Pulmonary artery endothelial cell (primary cell): Measurements from ENCODE around the gene DENND1B. TPM values are rescaled to one million over a fixed set of nuclear protein-coding genes. Genes with fewer than 3 reads are reported as not detected.
"Not testable (repeated sequence)": the region's sequence is repeated elsewhere in the genome, so short reads cannot be mapped to it uniquely, and the experiment has no call there.

Experiments used
- DNase-seq: peaks from one replicate; pipeline ENCODE4 v3.0.0-alpha.2; 2011; ENCODE audit warnings: low read depth, low spot score
- total RNA-seq: library from RNA; depleted of rRNA; stranded (reverse); fragments of >200 nt; gene quantifications from 2 replicates; pipeline ENCODE4 v1.2.3, GENCODE V29; 2014

DENND1B gene
- total RNA-seq, 1 donor from 2014 or later = 3.8 TPM

DNA sequence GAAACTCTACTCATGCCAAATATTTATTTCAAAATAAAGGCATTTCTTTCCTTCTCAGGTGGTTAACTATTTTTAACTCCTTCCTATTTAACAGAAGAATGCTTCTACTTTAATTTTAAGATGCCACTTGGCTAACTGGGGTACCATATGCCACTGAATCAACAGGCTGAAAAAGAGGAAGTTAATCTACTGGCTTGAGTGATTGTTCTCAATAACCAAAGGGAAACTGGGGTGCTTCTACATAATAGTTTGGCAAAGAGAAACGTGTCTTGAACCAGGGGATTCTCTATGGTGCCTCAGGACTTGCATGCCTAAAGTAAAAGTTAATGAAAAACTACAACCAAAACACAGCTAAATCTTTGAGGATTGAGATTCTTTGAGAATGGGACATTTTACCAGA is 142.6 kb downstream of the DENND1B start:
- DNase-seq = no peak

DNA sequence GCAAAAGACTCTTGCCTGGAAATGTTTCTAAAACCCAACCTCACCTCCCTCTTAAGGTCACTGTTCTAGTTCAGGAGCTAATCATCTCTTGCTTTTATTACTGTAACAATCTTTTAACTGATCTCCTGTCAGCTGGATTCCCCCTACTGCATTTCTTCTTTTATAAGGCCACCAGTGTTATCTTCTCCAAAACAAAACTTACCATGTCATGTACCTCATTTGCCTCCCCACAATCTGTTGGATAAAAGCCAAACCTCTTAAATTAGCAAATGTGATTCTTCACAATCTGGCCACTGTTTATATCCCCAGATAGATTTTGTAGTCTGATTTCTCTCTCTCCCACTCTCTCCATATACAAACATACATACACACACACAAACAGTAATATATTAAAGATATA is 143.3 kb downstream of the DENND1B start:
- DNase-seq = no peak

DNA sequence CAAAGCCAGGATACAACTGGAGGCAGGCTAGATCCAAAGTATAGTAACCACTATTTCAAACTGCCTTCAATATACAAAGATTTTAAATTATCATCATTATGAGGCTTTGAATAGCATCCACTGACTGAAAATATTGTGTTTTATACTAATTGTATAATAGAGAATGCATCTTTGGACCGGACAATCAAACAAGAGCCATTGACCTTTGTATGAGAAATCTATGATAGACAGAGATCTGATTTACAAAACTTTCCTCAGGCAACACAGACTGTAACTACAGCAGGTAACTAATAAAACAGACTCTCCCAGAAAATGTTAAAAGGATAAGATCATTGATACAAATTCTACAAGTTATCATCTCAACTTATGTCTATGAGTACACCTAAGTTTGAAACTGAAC is 152.9 kb downstream of the DENND1B start:
- DNase-seq = no peak

DNA sequence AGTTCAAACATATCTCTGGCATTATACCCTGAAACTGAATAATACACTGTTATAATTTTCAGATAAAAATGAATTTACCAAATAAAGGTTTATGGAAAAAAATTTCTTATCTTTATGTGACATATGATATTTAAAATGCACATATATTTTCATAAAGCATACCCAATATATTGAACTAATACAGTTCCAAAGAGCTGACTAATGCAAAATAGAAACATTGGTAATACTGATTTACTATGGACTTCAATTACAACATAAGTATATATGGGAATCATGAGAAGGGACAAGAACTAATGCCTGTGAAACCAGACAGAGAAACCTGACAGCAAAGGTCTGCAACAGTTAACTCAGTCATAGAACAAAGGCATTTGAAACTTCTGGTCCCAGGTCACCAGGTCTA is 153.5 kb downstream of the DENND1B start:
- no peak for DNase-seq

DNA sequence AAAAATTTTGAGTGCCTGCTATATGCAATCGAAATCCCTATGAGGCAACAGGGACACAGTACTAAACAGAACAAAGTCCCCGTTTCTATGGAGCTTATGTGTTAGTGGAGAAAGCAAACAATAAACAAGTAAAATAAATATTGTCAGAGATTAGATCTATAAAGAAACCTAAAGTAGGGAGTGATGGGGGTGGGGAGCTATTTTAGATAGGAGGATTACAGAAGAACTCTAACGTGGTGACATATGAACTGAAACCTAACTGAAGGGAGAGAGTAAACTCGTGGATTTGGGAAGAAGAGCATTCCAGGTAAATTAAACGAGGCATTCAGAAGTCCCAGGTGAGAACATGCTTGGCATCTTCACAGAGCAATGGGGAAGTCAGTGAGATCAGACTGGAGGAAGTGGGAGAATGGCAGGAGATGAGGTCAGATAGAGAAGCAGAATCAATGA is 154.5 kb downstream of the DENND1B start:
- DNase-seq = no peak

DNA sequence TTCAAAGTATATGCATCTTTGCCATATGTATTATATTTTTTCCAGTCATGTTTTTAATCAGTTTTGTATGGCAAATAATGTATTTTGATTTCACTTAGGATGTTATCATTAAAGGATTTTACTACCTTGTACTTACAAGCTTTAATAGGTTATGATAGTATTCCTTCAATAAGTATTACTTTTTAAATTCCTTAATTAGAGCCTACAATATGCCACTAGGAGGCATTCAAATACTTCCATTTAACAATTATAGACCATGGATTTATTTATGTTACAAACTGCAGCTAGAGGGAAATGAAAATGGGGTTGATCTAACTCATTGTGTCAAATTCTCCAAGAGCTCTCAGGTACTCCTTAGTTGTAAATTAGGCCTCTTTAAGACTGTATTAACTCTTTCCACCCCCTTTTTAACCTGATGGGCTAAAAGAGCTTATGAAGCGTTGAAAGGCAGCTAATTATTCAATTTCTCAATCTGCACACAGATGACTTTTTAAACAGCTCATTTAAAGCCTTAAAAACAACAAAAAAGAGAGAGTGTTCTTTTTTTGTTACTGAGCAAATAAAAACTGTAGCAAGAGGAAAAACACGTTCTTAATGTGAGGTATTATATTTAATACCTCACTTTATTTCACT is 156.2 kb downstream of the DENND1B start:
- no peak for DNase-seq

DNA sequence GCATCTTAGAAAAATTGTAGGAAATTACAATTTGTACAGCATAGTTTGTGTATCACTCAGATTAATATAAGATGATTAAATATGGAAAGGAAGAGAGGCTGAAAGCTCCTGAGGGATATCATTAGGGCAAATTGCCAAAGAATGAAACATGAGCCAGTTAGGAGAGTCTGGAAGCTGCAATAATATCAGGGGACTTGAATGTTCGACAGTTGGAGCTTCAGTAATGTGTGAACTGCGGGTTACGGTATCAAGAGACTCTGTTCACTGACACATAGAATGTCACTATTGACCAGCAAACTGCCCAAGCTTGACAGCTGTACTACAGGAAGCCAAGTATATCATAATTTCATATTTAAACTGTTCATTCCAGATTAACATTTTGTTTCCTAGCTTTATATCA is 157.2 kb downstream of the DENND1B start:
- DNase-seq = no peak

DNA sequence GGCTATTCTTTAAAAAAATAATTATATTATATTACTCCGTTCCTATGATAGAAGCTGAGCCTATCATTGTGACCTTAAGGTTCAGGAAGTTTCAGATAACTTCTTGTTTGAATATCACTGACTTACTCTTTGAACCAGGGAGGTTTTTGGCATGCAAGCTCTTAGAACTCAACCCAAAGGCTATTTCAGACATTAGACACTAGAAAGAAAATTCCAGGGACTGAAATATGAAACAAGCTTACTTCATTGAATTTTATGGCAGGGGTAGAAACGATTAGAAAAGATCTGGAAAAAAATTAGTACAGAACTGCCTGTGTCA is 159.6 kb downstream of the DENND1B start:
- DNase-seq = no peak

DNA sequence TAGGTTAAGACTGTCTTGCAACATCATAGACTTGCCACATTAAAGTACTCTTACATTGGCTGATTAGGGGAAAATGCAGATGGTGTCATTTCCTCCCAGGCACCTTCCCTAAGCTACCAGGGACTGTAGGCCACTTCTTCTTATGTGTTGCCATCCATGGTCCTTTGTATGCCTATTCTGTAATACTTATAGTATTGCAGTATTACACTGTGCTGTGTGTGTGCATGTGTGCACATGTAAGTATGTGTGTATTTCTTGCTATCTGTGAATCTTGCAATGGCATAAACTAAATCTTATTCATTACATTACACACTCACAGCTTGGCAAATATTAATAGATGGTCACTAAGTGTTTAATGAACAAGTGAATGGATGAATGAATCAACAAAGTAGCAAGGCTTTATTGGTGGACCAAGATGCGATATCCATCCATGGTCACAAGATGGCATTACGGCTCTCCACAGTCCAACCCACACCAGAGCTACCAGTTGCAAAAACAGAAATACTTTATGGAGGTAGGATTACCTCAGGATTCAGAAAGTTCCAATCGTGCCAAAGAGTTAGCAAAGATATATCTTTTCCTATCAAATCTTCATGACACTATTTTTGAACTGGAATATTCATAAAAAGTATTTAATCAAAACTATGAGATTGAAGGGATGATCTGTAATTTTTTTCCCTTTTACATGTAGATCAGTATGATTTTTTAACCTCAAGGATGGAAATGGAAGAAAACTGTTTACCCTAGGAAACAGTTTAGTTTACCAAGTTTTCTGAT is 160.2 kb downstream of the DENND1B start:
- DNase-seq = peak; percentile 5

DNA sequence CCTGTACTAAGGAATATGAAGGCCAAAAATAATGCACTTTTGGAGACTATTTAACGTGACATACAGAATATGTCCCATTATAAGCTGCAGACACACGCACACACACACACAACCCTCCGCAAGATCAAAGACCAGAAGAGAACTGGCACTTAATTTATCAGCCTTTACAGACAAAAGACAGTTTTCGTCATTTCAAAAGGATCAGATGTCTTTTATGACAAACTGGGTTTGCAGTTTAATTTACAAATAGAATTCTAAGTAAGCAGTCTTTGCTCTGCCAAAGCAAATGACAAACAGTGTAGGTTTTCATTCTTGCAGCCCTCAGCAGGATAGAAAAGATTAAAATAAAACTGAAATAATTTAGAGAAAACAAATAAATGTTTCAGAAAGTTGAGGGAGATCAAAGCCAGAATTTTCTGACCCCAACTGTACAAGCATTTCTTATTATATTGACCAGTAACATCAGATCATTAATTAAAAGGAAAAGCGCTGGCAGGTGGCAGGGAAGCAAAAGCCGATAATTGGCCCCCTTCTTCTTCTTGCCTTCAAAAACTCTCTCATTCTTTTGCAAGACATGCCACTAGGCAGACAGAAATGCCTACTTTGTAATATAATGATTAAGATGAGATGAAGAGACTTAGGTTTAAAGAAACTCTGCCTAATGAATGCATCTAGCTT is 169.0 kb downstream of the DENND1B start:
- no peak for DNase-seq

DNA sequence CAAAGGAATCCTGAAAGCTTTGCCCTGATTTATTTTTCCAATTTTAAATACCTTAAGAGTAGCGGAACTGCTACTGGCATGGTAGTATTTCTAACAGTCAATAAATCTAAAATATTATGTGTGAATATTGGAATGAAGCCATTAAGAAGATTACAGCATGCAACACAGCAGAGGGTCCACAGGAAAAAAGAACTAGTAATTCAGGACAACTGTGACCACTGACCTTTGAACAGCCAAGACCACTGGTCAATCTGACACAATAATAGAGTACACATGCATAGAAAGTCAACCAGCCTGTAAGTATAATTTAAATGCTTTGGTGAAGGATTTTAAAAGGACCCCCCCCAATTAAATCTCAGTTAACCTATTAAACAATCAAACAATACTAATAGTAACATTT is 171.0 kb downstream of the DENND1B start:
- no peak for DNase-seq

DNA sequence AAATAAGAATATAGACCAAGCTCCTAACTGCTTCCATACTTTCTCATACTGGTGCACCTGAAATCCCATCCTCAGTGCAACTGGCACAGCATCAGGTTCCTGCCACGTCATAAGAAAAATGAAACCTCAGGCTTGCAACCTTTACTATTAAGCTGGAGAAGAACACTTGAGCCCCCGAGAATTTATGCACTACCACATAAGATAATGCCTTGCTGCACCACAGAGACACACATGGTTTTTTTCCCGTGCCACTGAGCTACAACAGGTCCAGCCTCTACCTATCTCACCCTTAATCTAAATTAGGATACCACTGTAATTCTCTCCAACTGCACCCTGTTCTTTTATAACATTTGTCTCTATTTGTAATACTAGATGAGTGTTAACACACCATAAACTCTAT is 174.5 kb downstream of the DENND1B start:
- no peak for DNase-seq

DNA sequence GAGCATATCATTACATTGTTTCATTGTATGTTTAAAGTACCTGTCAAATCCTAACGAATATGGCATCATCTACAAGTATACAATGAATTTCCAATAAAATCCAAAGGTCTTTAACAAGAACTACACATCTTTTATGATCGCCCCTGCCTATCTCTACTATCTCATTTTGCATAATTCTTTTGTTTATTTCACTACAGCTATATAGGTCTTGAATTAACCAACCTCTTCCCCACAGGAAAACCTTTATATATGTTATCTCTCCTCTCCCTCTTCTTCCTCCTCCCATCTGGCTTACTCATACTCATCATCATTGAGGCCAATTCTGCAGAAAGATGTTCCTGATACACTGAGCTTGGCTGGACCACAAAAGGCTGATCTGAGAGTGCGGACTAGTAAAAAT is 175.5 kb downstream of the DENND1B start:
- no peak for DNase-seq

DNA sequence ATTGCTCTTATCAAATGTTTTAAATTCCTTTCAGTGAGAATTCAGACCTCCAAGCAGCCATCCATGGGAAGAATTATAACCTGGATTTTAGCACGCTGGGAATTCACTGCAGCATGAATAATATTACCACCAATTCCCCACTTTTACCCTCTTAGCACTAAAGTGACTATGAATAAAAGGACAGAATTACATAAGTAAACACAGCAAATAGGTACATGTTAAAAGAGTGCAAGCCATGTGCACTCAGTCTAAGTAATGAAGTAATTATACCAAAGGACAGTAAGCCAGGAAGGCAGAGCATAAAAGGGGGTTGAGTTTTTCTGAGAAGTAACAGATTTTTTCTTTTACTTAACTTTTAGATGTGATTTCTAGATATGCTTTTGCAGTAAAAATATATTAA is 176.3 kb downstream of the DENND1B start:
- DNase-seq = no peak

DNA sequence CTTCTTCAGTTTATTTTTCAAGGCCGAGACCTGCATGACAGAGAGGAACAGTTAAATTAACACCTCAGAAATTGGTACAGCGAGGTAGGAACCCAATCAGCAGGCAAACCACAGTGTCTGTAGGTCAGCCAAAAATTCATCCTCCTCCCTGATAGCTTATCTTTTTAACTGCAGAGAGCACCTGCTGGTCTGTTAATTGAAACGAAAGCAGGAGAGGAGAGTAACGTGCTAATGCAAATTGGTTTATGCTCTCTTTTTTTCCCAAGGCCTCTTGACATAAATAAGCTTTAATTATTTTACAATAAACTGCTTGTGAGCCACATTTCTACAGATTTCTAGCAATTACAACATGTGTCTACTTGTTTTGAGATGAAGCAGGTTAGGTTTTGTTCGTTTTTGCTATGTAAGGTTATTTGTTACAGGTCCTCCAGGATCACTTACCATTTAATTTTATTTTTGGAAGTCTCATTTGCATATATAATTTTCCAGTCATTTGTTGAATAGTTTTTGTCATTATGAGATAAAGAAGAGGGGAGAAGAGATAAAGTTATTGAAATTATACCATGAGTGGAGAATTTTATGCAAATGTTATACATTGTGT is 179.9 kb downstream of the DENND1B start:
- DNase-seq = no peak

DNA sequence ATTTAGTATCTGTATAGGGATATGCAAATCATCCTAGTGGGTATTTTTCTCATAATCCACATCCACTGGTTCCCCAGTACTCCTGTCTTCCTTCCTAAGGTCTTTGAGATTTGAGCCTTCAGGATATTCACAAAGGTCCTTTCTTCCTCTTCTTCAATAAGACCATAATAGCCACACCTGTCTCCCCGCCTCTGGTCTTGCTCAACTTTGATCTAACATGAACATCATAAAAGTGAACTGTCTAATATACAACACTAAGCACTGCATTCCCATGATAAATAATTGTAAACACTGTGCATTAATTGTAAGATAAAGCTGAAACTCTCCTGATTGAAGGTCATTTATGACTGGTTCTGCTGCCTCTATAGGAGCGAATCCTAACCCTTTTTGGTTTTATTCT is 184.6 kb downstream of the DENND1B start:
- DNase-seq = no peak

DNA sequence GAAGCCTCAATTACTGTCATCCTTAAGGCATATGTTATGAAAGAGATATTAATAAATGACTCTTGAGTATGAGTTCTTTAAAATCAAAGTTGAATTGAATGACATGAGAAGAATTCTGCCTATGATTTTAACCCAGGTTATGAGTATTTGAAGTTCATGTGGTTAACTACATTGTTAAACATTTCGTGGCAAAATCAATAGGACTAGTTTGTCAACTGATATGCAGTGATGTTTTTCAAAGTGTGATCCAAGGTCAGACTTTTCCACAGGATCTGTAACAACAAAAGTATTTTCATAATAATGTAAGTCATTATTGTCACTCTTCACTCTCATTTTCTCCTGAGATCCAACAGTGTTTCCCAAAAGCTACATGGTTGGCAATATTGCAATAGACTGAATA is 189.5 kb downstream of the DENND1B start:
- no peak for DNase-seq

DNA sequence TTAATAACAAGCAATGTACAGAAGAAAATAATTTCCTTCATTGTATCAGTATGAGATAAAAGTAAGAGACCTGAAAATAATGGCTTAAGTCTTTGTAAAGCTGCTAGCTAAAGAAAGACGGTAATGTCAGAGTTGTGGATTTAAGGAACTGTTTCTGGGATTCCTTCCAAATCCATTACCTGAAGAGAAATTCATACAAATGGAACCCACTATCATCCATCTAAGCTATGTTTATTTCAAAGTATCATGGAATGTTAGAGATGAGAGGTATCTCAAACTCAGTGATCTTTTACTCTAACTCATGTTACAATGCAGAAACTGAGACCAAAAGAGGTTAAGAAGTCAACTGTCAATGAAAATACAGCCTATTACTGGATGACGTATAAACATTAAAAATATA is 197.7 kb downstream of the DENND1B start:
- no peak for DNase-seq

DNA sequence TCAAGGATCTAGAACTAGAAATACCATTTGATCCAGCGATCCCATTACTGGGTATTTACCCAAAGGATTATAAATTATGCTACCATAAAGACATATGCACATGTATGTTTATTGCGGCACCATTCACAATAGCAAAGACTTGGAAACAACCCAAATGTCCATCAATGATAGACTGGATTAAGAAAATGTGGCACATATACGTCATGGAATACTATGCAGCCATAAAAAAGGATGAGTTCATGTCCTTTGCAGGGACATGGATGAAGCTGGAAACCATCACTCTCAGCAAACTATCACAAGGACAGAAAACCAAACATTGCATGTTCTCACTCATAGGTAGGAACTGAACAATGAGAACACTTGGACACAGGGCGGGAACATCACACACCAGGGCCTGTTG is 199.7 kb downstream of the DENND1B start:
- DNase-seq = not testable (repeated sequence)

DNA sequence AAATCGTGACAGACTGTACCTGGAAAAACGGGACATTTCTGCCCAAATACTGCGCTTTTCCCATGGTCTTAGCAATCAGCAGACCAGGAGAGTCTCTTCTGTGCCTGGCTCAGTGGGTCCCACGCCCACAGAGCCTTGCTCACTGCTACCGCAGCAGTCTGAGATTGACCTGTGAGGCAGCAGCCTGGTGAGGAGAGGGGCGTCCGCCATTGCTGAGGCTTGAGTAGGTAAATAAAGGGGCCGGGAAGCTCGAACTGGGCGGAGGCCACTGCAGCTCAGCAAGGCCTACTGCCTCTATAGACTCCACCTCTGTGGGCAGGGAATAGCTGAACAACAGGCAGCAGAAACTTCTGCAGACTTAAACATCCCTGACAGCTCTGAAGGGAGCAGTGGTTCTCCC is 203.1 kb downstream of the DENND1B start:
- DNase-seq = no peak

DNA sequence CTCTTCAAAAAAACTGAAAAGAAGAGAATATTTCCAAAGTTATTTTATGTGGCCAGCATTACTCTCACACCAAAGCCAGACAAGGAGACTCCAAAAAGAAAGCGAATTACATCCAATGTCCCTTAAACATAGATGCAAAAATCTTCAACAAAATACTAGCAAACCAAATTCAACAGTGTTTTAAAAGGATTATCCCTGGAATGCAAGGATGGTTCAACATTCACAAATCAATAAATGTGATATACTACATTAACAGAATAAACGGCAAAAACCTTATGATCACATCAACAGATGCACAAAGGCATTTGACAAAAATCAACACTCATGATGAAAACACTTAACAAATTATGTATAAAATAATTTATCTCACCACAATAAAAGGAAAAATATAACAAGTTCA is 207.8 kb downstream of the DENND1B start:
- no peak for DNase-seq

DNA sequence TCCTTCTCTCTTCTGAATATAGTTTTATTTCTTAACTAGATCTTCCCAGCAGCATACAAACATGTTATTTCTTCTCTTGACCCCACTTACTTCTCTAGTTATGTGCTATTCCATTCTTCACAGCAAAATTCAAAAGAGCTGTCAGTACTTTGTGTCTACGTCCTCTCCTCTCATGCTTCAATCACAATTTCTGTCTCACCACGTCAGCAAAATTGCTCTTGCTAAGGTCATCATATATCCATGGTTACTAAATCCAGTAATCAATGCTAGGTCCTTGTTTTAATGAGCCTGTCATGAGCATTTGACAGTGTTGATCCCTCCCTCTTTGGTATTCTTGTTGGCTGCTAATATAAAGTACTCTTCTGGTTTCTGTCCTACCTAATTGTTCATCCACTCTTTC is 214.2 kb downstream of the DENND1B start:
- DNase-seq = no peak
